GM12891 (cell line): ENCODE results near the gene SYNE2.
"Not testable (repeated sequence)": the region's sequence is repeated elsewhere in the genome, so short reads cannot be mapped to it uniquely, and the experiment has no call there.

Source experiments
- DNase-seq: peaks from one replicate; pipeline ENCODE4 v3.0.0; 2011; ENCODE audit warnings: low spot score; ENCODE audit not compliant: insufficient read length
- FAIRE-seq: peaks from 2 replicates; lab custom pipeline; 2011; peaks lifted over from hg19 to GRCh38; lab: Jason Lieb, UNC
- PAX5 ChIP-seq: IDR thresholded peaks from 2 replicates; pipeline ENCODE4 v1.6.1; 2011; ENCODE audit warnings: low read length, moderate library complexity, mild to moderate bottlenecking; ENCODE audit not compliant: insufficient read depth, severe bottlenecking
- POLR2A ChIP-seq: IDR thresholded peaks from 2 replicates; pipeline ENCODE4 v1.6.1; 2011; ENCODE audit warnings: low read depth, low read length, control low read depth
- POLR2AphosphoS5 ChIP-seq: IDR thresholded peaks from 2 replicates; pipeline ENCODE4 v1.6.1; 2011; ENCODE audit warnings: low read depth, low read length, control low read depth
- POU2F2 ChIP-seq: IDR thresholded peaks from 2 replicates; pipeline ENCODE4 v1.6.1; 2011; ENCODE audit warnings: low read depth, mild to moderate bottlenecking, control low read depth, low read length, moderate library complexity
- SPI1 ChIP-seq: IDR thresholded peaks from 2 replicates; pipeline ENCODE4 v1.6.1; 2011; ENCODE audit warnings: low read depth, low read length, control low read depth
- TAF1 ChIP-seq: IDR thresholded peaks from 2 replicates; pipeline ENCODE4 v1.6.1; 2011; ENCODE audit warnings: low read depth, low read length, control low read depth

Gene SYNE2

DNA sequence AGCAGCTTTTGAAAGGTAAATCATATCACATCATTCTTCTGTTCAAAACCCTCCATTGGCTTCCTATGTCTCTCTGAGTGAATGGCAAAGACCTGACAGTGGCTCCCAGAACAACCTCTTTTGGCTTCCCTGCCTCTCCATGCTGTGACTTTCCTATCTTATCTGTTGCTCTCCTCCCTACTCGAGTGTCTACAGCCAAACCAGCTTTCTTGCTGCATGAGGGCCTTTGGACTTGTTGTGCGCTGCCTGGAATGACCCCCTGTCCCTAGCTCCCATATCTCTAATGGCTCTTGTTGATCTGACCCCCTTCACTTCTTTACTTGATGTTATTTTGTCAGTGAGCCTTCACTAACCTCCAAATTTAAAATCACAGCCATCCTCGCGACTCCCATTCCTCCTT, 2.5 kb downstream of the SYNE2 start:
- no peak for FAIRE-seq
- DNase-seq = no peak

DNA sequence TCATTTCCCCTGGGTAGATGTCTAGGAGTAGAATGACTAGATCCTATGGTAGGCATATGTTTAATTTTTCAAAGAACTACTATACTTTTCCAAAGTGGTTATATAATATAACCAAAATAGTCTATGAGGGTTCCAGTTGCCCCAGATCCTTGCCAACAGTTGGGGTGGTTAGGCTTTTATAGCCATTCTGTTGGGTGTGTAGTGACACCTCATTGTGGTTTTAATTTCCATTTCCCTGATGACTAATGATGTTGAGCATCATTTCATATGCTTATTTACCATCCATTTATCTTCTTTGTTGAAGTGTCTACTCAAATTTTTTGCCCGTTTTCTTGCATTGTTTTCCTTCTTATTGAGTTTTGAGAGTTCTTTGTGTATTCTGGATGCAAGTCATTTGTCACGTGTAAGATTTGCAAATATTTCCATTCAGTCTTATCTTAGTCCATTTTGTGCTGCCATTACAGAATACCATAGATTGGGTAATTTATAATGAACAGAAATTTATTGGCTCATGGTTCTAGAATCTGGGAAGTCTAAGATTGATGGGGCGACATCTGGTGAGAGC, 4.7 kb downstream of the SYNE2 start:
- no peak for DNase-seq
- TF ChIP-seq PAX5 (no peak), POLR2AphosphoS5 (no peak), SPI1 (no peak), POLR2A (no peak), TAF1 (no peak), POU2F2 (no peak)

More for the DNA sequence above, 2.5 kb downstream of the SYNE2 start:
- TF ChIP-seq PAX5 (no peak), POLR2A (no peak), SPI1 (no peak), POU2F2 (no peak), TAF1 (no peak), POLR2AphosphoS5 (no peak)

DNA sequence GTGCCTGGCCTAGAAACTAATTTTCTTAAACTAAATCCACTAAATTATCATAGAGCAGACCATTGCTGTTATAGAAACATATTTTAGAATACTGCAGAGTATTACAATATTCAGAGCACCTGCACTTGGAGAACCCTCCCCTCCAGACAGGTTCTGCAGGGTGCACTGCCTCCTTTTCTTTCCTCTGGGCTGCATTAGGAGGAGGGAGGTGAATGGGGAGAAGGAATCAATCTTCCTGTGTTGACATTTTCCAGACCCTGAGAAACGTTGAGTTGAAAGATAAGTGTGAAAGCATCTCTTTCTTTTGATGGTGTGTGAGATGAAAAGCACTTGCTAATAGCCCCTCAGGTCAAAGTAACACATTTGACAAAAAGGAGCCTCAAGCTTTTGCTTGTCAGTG, 7.3 kb downstream of the SYNE2 start:
- DNase-seq (no peak), FAIRE-seq (no peak)
- TF ChIP-seq POLR2AphosphoS5 (no peak), PAX5 (no peak)

More for the DNA sequence above, 4.7 kb downstream of the SYNE2 start:
- FAIRE-seq = peak; percentile 60

DNA sequence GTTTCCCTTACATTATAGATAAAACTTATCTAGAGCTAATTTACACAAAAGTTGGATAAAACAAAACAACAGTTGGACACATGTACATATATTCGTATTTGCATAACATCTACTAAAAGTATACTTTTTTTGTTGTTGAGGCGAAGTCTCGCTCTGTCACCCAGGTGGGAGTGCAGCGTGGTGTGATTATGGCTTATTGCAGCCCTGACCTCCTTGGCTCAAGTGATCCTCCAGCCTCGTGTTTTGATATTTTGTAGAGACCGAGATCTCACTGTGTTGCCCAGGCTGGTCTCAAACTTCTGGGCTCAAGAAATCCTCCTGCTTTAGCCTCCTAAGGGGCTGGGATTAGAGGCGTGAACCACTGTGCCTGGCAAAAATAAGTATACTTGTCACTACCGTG, 9.4 kb downstream of the SYNE2 start:
- no peak for DNase-seq
- no peak for TF ChIP-seq SPI1
- TF ChIP-seq POLR2AphosphoS5 = no peak
- no peak for TF ChIP-seq TAF1
- TF ChIP-seq POLR2A = no peak
- TF ChIP-seq POU2F2 = no peak
- no peak for TF ChIP-seq PAX5
- FAIRE-seq = no peak

DNA sequence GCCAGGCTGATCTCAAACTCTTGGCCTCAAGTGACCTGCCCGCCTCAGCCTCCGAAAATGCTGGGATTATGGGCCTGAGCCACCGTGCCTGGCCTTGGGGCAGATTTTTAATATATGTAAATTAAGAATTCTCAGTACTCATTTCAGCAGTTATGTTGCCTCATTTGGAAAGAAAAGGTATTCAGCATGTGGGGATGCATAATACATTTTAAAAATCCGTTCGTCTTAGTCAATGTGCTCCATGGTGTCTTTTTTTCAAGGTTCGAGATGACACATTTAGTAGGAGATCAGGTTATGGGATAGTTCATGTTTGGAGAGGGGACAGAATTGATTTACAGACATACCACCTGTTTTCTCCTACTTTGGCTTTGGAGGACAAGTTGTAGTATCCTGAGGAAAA, 10.2 kb downstream of the SYNE2 start:
- DNase-seq (no peak), FAIRE-seq (no peak)
- TF ChIP-seq PAX5 (no peak), POU2F2 (no peak), SPI1 (no peak)

DNA sequence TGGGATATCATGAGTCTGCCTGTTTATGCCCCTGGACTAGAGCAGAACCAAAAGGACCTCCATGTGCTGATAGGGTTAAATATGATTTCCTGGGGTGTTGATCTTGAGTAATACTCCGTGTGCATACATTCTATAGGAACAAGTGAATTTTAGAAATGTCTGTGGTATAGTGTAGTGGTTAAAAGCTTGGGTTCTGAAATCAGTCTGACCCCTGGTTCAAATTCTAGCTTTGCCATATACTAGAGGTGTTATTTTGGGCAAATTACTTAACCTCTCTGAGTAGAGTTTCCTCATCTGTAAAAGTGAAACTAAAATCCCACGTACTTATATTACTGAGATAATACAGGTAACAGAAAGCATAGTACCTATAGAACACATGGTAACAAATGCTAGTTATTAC, 12.0 kb downstream of the SYNE2 start:
- not testable (repeated sequence) for DNase-seq, FAIRE-seq

DNA sequence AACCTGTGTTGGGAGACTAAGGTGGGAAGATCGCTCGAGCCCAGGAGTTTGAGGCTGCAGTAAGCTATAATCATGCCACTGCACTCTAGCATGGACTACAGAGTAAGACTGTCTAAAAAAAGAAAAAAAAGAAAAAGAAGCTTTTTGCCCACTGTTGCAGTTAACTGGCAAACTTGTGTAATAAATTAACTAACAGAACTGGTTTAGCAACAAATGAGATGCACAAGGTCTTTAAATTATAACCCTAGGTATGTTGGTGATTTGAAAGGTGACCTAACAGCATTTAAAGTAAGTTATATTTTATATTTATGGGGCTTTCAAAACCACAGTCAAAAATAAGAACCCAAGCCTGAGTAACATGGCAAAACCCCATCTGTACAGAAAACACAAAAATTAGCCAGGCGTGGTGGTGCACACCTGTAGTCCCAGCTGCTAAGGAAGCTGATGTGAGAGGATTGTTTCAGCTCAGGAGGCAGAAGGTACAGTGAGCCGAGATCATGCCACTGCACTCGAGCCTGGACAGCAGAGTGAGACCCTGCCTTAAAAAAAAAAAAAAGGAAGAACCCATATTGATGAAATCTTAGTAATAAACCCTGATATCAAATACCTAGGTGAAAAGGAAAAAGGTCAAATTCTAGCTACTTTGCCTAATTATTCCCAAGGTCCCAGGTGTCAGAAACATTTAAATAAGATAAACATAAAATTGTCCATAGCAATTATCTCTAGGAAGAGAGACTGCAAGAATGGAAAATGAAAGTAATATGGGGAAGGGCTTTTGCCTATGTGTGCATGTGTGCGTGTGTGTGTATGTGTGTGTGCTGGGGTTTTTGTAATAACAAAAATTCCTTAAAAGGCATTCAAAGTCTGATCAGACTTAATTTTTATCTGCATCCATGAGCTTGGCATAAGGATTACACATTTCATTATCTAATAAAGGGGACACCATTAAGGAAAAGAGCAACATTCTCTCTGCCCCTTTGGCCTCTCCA, 15.4 kb downstream of the SYNE2 start:
- FAIRE-seq = peak; percentile 31
- DNase-seq = no peak

DNA sequence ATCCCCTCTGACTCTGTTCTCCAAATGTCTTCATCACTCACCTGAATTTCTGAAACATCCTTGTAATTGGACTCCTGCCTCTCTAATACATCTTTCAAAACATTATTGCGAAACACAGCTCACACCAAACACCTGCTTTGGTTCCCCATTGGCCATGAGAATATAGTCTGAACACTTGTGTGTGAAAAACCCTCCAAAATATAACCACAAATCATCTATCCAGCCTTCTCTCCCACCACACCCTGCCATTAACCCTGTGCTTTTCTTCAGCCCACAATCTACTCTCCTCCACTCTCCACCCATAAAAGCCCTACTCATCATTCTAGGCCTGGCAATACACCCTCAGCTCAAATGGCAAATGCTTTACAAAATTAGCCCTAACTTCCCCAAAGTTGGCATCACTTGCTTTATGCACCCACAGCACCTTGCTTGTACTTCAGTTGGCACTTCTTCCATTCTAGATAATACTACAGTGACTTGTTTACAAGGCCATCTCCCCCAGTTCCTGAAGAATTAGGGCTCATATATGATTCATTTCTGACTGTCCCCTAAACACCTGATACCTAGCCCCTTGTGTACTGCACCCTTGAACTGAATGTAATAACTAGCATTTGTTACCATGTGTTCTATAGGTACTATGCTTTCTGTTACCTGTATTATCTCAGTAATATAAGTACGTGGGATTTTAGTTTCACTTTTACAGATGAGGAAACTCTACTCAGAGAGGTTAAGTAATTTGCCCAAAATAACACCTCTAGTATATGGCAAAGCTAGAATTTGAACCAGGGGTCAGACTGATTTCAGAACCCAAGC, 17.3 kb downstream of the SYNE2 start:
- FAIRE-seq = peak; percentile 100

More for the DNA sequence above, 15.4 kb downstream of the SYNE2 start:
- TF ChIP-seq TAF1 (no peak), SPI1 (no peak), POLR2A (no peak), POU2F2 (no peak), PAX5 (no peak), POLR2AphosphoS5 (no peak)

DNA sequence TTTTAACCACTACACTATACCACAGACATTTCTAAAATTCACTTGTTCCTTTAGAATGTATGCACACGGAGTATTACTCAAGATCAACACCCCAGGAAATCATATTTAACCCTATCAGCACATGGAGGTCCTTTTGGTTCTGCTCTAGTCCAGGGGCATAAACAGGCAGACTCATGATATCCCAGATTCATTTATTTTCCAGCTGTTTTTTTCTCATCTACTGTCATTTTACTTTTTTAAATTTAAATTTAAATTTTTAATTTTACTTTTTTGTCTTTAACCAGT, 17.9 kb downstream of the SYNE2 start:
- DNase-seq, FAIRE-seq: not testable (repeated sequence)

More for the DNA sequence above, 17.3 kb downstream of the SYNE2 start:
- DNase-seq = not testable (repeated sequence)

DNA sequence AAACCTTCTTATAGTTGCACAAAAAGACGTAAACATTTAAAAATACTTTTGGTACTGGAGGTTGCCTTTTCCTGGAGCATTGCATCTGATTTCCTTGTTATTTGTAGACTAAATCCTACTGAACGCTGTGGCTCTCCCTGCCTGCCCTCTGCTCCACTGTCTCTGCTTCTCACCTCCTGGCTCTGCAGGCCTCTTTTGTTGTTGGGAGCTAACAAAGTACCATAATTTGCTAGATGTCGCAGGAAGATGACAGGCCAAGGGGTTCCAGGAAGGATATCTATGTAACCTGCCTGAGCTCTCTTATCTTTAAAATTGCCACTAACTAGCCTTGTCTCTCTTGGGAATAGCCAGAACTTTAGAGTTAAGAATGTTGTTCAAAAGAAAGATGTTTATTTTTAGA, 21.4 kb downstream of the SYNE2 start:
- DNase-seq (no peak), FAIRE-seq (no peak)
- TF ChIP-seq POLR2A (no peak), PAX5 (no peak), POU2F2 (no peak), POLR2AphosphoS5 (no peak), TAF1 (no peak), SPI1 (no peak)

DNA sequence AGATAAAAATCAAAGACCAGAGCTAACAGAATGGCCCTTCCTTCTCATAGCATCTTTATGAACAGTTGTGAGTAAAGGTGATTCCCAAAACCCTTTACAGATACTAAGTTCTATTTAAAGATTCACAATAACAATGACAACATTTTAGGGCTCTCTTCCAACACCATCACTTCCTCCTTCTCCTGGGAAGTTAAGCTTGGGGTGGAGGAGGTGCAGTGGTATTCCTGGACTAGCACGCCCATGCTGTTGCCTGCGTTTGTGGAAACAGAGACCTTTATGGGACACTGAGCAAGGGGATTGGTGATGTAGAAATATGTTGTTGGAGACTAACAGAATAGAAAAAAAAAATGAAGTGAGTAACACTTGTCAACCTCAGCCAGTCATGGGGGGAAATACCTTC, 22.5 kb downstream of the SYNE2 start:
- no peak for DNase-seq
- FAIRE-seq = no peak
- no peak for TF ChIP-seq POLR2AphosphoS5
- TF ChIP-seq POLR2A = no peak
- no peak for TF ChIP-seq SPI1
- TF ChIP-seq TAF1 = no peak
- TF ChIP-seq PAX5 = no peak
- TF ChIP-seq POU2F2 = no peak
